CD4-positive, alpha-beta memory T cell (primary cell): ENCODE measurements around the gene CPM. TPM values are rescaled to one million over a fixed set of nuclear protein-coding genes. Genes with fewer than 3 reads are reported as not detected.
"Not testable (repeated sequence)": the region's sequence is repeated elsewhere in the genome, so short reads cannot be mapped to it uniquely, and the experiment has no call there.

Experiments used
- CTCF ChIA-PET: fragments of 350-600 bp; sonication (Branson Sonifier 250); formaldehyde crosslinking; loops from one replicate; lab custom pipeline; 2021; ENCODE audit warnings: inconsistent platforms; ENCODE audit not compliant: partially characterized antibody; lab: Charles Lee
- POLR2A ChIA-PET: fragments of 350-600 bp; sonication (Branson Sonifier 250); formaldehyde crosslinking; loops from one replicate; lab custom pipeline; 2021; ENCODE audit not compliant: partially characterized antibody; lab: Charles Lee
- DNase-seq, 5 donors: peaks; one replicate each; pipeline versions ENCODE4 v3.0.0 to v3.0.0-alpha.2; 2020 to 2022; ENCODE audit warnings: mixed read lengths in 1 of 5
- H3K27ac ChIP-seq: one replicate; pipeline ENCODE4 v1.7.0; 2013; ENCODE audit warnings: low read depth, low read length
- H3K27me3 ChIP-seq: 2 replicates; pipeline ENCODE4 v1.7.0; 2013; ENCODE audit warnings: mild to moderate bottlenecking, low read length, moderate library complexity; ENCODE audit not compliant: insufficient read depth
- H3K36me3 ChIP-seq: 2 replicates; pipeline ENCODE4 v1.7.0; 2013; ENCODE audit warnings: mild to moderate bottlenecking, low read length, moderate library complexity; ENCODE audit not compliant: insufficient read depth
- H3K4me1 ChIP-seq: 2 replicates; pipeline ENCODE4 v1.7.0; 2013; ENCODE audit warnings: mild to moderate bottlenecking, low read length, moderate library complexity; ENCODE audit not compliant: insufficient read depth
- H3K4me3 ChIP-seq, 2 donors: one replicate each; pipeline ENCODE4 v1.7.0; 2013; ENCODE audit warnings: low read length in 2 of 2, mild to moderate bottlenecking in 1 of 2
- H3K9me3 ChIP-seq, 2 donors: one replicate each; pipeline ENCODE4 v1.7.0; 2013; ENCODE audit warnings: low read length in 2 of 2, control low read depth in 1 of 2; ENCODE audit not compliant: control insufficient read depth in 1 of 2
- H3K27ac Mint-ChIP-seq, 7 donors: one replicate each; pipeline ENCODE4 v1.8.0; 2020 to 2021; ENCODE audit warnings: mixed read lengths in 7 of 7, mild to moderate bottlenecking in 6 of 7, inconsistent platforms in 3 of 7, moderate library complexity in 3 of 7
- H3K27me3 Mint-ChIP-seq, 2 donors: one replicate each; pipeline ENCODE4 v1.8.0; 2020 to 2021; ENCODE audit warnings: mixed read lengths in 2 of 2
- H3K36me3 Mint-ChIP-seq, 2 donors: one replicate each; pipeline ENCODE4 v1.8.0; 2020 to 2021; ENCODE audit warnings: mixed read lengths in 2 of 2, inconsistent platforms in 1 of 2, mild to moderate bottlenecking in 1 of 2
- H3K4me1 Mint-ChIP-seq, 4 donors: one replicate each; pipeline ENCODE4 v1.8.0; 2020 to 2021; ENCODE audit warnings: mixed read lengths in 4 of 4, mild to moderate bottlenecking in 1 of 4
- H3K4me3 Mint-ChIP-seq, 8 donors: one replicate each; pipeline ENCODE4 v1.8.0; 2020 to 2021; ENCODE audit warnings: mixed read lengths in 8 of 8, mild to moderate bottlenecking in 7 of 8, moderate library complexity in 6 of 8, inconsistent platforms in 3 of 8
- H3K9me3 Mint-ChIP-seq, 8 donors: one replicate each; pipeline ENCODE4 v1.8.0; 2020 to 2021; ENCODE audit warnings: mixed read lengths in 8 of 8, mild to moderate bottlenecking in 5 of 8, inconsistent platforms in 3 of 8, moderate library complexity in 1 of 8
- intact Hi-C: fragments of 100-400 bp; cut with micrococcal nuclease; formaldehyde crosslinking; loops from one replicate; pipeline ENCODE4 v1.15.1; 2023
- polyA plus RNA-seq, 2 donors: library from polyadenylated mRNA; unstranded; fragments of 300-500 nt; fragmentation: Illumina TruSeq; gene quantifications; one replicate each; pipeline ENCODE4 v1.2.3, GENCODE V29; 2021
- total RNA-seq, 2 experiments: library from RNA; stranded (reverse); gene quantifications; one replicate each; pipeline ENCODE4 v1.2.3, GENCODE V29; 2021

The CPM gene
- total and polyA plus RNA-seq, 4 experiments from 2014 or later = 1.3 to 3.1 (median 2.3) TPM

GRCh38 chr12:68808388-68809189, 124.4 kb downstream of the CPM start:
- no peaks in the 10 kb centered on the region for H3K9me3 ChIP-seq
- Mint-ChIP-seq H3K27me3 (no peaks in the 10 kb centered on the region), H3K36me3 (peaks cover 28 to 33% of the 10 kb centered on the region in 2 donors), H3K9me3 (no peaks in the 10 kb centered on the region), H3K4me1 (peaks cover 16 to 41% (median 29%) of the 10 kb centered on the region in 4 donors), H3K27ac (peak overlapping the region; percentile 96 to 99 (median 97)), H3K4me3 (peak overlapping the region; percentile 95 to 97 (median 96))
- H3K4me3 ChIP-seq = peak overlapping the region; percentile 42 to 89
- H3K4me1 ChIP-seq = peaks cover 36% of the 10 kb centered on the region
- DNase-seq = peak in 4 of 5 donors; percentile 26 to 75 (median 36)
- peak overlapping the region; percentile 92 for H3K27ac ChIP-seq
- no peaks in the 10 kb centered on the region for H3K27me3 ChIP-seq
- peaks cover 7% of the 10 kb centered on the region for H3K36me3 ChIP-seq
- intact Hi-C loops = loop anchor here (2.0 to 5.0 kb wide), 3 partner anchors 444 to 930 kb away; partner anchors contain the start of genes MDM1 and RAB3IP
- CTCF ChIA-PET = interaction anchor here (0.8 to 2.7 kb wide), 13 partner anchors 9 to 1539 kb away, joined by 3 to 26 read pairs (median 4); partner anchors contain the start of genes CAND1, CPM and SLC35E3
- POLR2A ChIA-PET = interaction anchor here (0.6 to 3.3 kb wide), 28 partner anchors 9 to 1540 kb away, joined by 3 to 93 read pairs (median 6); partner anchors contain the start of genes CAND1, CCT2, CPSF6 and MDM1

- peaks cover under 1% of the 10 kb centered on the region for H3K36me3 ChIP-seq
- intact Hi-C loops = loop anchor here (1.0 to 5.0 kb wide), 8 partner anchors 61 to 1538 kb away; partner anchors contain the start of genes CAND1, MDM1, RAB3IP and RAP1B
- H3K9me3 Mint-ChIP-seq = no peaks in the 10 kb centered on the region
- H3K27ac ChIP-seq = peak within 1 kb of the TSS; percentile 92
- peaks cover 9 to 33% (median 22%) of the 10 kb centered on the region in 4 donors for H3K4me1 Mint-ChIP-seq
- peak within 1 kb of the TSS; percentile 95 to 97 (median 96) for H3K4me3 Mint-ChIP-seq
- CTCF ChIA-PET = interaction anchor here (0.8 to 2.7 kb wide), 16 partner anchors 8 to 453 kb away, joined by 3 to 26 read pairs (median 4); partner anchors contain the start of genes CPM and SLC35E3
- H3K36me3 Mint-ChIP-seq = peaks cover 22 to 25% of the 10 kb centered on the region in 2 donors
- H3K27me3 Mint-ChIP-seq = no peaks in the 10 kb centered on the region
- DNase-seq = peak; percentile 97 to 99 (median 99)
- H3K9me3 ChIP-seq = no peaks in the 10 kb centered on the region
- POLR2A ChIA-PET = interaction anchor here (0.6 to 3.3 kb wide), 37 partner anchors 10 to 1539 kb away, joined by 3 to 93 read pairs (median 5); partner anchors contain the start of genes CAND1, CCT2, CPM and CPSF6
- peak within 1 kb of the TSS; percentile 98 to 99 (median 99) for H3K27ac Mint-ChIP-seq
- no peaks in the 10 kb centered on the region for H3K27me3 ChIP-seq
- peaks cover 28% of the 10 kb centered on the region for H3K4me1 ChIP-seq
- H3K4me3 ChIP-seq = peak within 1 kb of the TSS; percentile 42 to 94
These were observed 125.2 kb downstream of the CPM start, which contains the start of gene MDM2 for GRCh38 chr12:68807576-68808387. Gene MDM2 (plus strand): TSS chr12:68808177. CDS start chr12:68808478, 301 bp downstream.

GRCh38 chr12:68807274-68807575, 125.7 kb downstream of the CPM start:
- H3K4me1 ChIP-seq = peaks cover 22% of the 10 kb centered on the region
- H3K36me3 ChIP-seq, DNase-seq, H3K9me3 Mint-ChIP-seq, H3K9me3 ChIP-seq, H3K27me3 ChIP-seq, H3K27me3 Mint-ChIP-seq: not testable (repeated sequence)
- peaks cover 6 to 28% (median 19%) of the 10 kb centered on the region in 4 donors for H3K4me1 Mint-ChIP-seq
- H3K4me3 ChIP-seq = peak overlapping the region; percentile 42 to 94
- H3K36me3 Mint-ChIP-seq = peaks cover 16 to 19% of the 10 kb centered on the region in 2 donors
- H3K27ac ChIP-seq = peak overlapping the region; percentile 92
- ChIA-PET POLR2A (interaction anchor here (0.8 to 3.3 kb wide), 32 partner anchors 10 to 1538 kb away, joined by 3 to 93 read pairs (median 6); partner anchors contain the start of genes CAND1, CCT2, CPM and CPSF6), CTCF (interaction anchor here (0.8 to 2.7 kb wide), 16 partner anchors 8 to 452 kb away, joined by 3 to 26 read pairs (median 4); partner anchors contain the start of genes CPM and SLC35E3)
- peak overlapping the region; percentile 95 to 97 (median 96) for H3K4me3 Mint-ChIP-seq
- intact Hi-C loops = loop anchor here (1.0 to 5.0 kb wide), 6 partner anchors 61 to 1538 kb away; partner anchors contain the start of genes CAND1, RAP1B and SLC35E3
- peak overlapping the region; percentile 98 to 99 (median 99) for H3K27ac Mint-ChIP-seq

GRCh38 chr12:68806488-68807237, 126.3 kb downstream of the CPM start:
- H3K9me3 ChIP-seq = no peaks in the 10 kb centered on the region
- DNase-seq = peak in 1 of 5 donors; percentile 44
- H3K9me3 Mint-ChIP-seq = no peaks in the 10 kb centered on the region
- H3K4me3 Mint-ChIP-seq = peak overlapping the region; percentile 95 to 97 (median 96)
- intact Hi-C loops = loop anchor here (1.0 to 5.0 kb wide), 6 partner anchors 60 to 1537 kb away; partner anchors contain the start of genes CAND1, RAP1B and SLC35E3
- H3K4me1 ChIP-seq = peaks cover 21% of the 10 kb centered on the region
- POLR2A ChIA-PET = interaction anchor here (0.8 to 3.3 kb wide), 20 partner anchors 11 to 1538 kb away, joined by 3 to 93 read pairs (median 8); partner anchors contain the start of genes CAND1, CCT2, CPM and NUP107
- CTCF ChIA-PET = interaction anchor here (0.9 to 2.7 kb wide), 11 partner anchors 11 to 182 kb away, joined by 3 to 26 read pairs (median 4); partner anchors contain the start of genes CPM and SLC35E3
- no peaks in the 10 kb centered on the region for H3K36me3 ChIP-seq
- peaks cover 6 to 28% (median 17%) of the 10 kb centered on the region in 4 donors for H3K4me1 Mint-ChIP-seq
- no peaks in the 10 kb centered on the region for H3K27me3 ChIP-seq
- peak overlapping the region; percentile 92 for H3K27ac ChIP-seq
- H3K36me3 Mint-ChIP-seq = peaks cover 16 to 19% of the 10 kb centered on the region in 2 donors
- H3K4me3 ChIP-seq = no peak overlapping the region
- peak overlapping the region; percentile 79 to 99 (median 98) for H3K27ac Mint-ChIP-seq
- no peaks in the 10 kb centered on the region for H3K27me3 Mint-ChIP-seq

GRCh38 chr12:68805592-68806120, 127.3 kb downstream of the CPM start:
- Mint-ChIP-seq H3K27ac (peak overlapping the region in 3 of 7 donors; percentile 18 to 51 (median 31)), H3K4me3 (peak overlapping the region in 1 of 8 donors; percentile 18), H3K9me3 (no peaks in the 10 kb centered on the region), H3K36me3 (peaks cover 9 to 15% of the 10 kb centered on the region in 2 donors), H3K4me1 (peaks cover 5 to 28% (median 12%) of the 10 kb centered on the region in 4 donors), H3K27me3 (no peaks in the 10 kb centered on the region)
- ChIA-PET CTCF (no interaction called here), POLR2A (no interaction called here)
- Histone ChIP-seq H3K4me1 (peaks cover 17% of the 10 kb centered on the region), H3K4me3 (no peak overlapping the region), H3K36me3 (no peaks in the 10 kb centered on the region), H3K27me3 (no peaks in the 10 kb centered on the region), H3K9me3 (no peaks in the 10 kb centered on the region), H3K27ac (no peak overlapping the region)
- intact Hi-C loops = loop anchor here (5.0 kb wide), 1 partner anchor 447 kb away; no protein-coding TSS in a partner anchor
- DNase-seq = no peak
